Neutrophil (primary cell): ENCODE measurements around the gene GABPB2.
A peak's percentile ranks its signal among the peaks of the same experiment; 100 is the strongest.

Experiments
- H3K27ac ChIP-seq: fragments of 200-600 bp; sonication (generic); 2 replicates; pipeline ENCODE4 v1.5.1; 2016; ENCODE audit warnings: mild to moderate bottlenecking, moderate library complexity
- H3K27me3 ChIP-seq: fragments of 200-600 bp; sonication (generic); 2 replicates; pipeline ENCODE4 v1.6.0; 2016; ENCODE audit warnings: mild to moderate bottlenecking
- H3K36me3 ChIP-seq: fragments of 200-600 bp; sonication (generic); 2 replicates; pipeline ENCODE4 v1.5.1; 2017
- H3K4me1 ChIP-seq, 2 experiments: fragments of 200-600 bp in 1 of 2; sonication (generic) in 1 of 2; 1 replicate in 1 of 2; 2 replicates in 1 of 2; pipeline versions ENCODE4 v1.5.1 to v1.6.1; 2013 to 2016; ENCODE audit warnings: low read depth in 1 of 2, low read length in 1 of 2, mild to moderate bottlenecking in 1 of 2, moderate library complexity in 1 of 2; ENCODE audit not compliant: control insufficient read depth in 1 of 2, insufficient read depth in 1 of 2
- H3K4me3 ChIP-seq, 2 experiments: fragments of 200-600 bp in 1 of 2; sonication (generic) in 1 of 2; 1 replicate in 1 of 2; 2 replicates in 1 of 2; pipeline ENCODE4 v1.5.1; 2013 to 2016; ENCODE audit warnings: low read depth in 1 of 2, low read length in 1 of 2, mild to moderate bottlenecking in 1 of 2, moderate library complexity in 1 of 2
- H3K9me3 ChIP-seq: fragments of 200-600 bp; sonication (generic); 2 replicates; pipeline ENCODE4 v1.5.1; 2016
- TF ChIP-seq, protein P1 (sequence below): fragments of 200-600 bp; sonication (generic); IDR thresholded peaks from 2 replicates; pipeline ENCODE4 v1.5.1; 2016; ENCODE audit warnings: antibody characterized with exemption

The GABPB2 gene

GRCh38 chr1:151158326-151158725 is 87.8 kb downstream of the GABPB2 start:
- Histone ChIP-seq H3K27me3 (no peaks in the 10 kb centered on the region), H3K4me1 (peaks cover 48 to 69% of the 10 kb centered on the region in 2 experiments)

GRCh38 chr1:151158751-151159251 is 88.2 kb downstream of the GABPB2 start:
- Histone ChIP-seq H3K27me3 (no peaks in the 10 kb centered on the region), H3K27ac (peak overlapping the region; percentile 96), H3K36me3 (peaks cover 45% of the 10 kb centered on the region), H3K9me3 (no peaks in the 10 kb centered on the region), H3K4me1 (peaks cover 48 to 69% of the 10 kb centered on the region in 2 experiments), H3K4me3 (peak overlapping the region; percentile 71 to 97)
- TF ChIP-seq, protein P1, sequence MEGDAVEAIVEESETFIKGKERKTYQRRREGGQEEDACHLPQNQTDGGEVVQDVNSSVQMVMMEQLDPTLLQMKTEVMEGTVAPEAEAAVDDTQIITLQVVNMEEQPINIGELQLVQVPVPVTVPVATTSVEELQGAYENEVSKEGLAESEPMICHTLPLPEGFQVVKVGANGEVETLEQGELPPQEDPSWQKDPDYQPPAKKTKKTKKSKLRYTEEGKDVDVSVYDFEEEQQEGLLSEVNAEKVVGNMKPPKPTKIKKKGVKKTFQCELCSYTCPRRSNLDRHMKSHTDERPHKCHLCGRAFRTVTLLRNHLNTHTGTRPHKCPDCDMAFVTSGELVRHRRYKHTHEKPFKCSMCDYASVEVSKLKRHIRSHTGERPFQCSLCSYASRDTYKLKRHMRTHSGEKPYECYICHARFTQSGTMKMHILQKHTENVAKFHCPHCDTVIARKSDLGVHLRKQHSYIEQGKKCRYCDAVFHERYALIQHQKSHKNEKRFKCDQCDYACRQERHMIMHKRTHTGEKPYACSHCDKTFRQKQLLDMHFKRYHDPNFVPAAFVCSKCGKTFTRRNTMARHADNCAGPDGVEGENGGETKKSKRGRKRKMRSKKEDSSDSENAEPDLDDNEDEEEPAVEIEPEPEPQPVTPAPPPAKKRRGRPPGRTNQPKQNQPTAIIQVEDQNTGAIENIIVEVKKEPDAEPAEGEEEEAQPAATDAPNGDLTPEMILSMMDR: no peak

More at GRCh38 chr1:151158326-151158725, 87.8 kb downstream of the GABPB2 start:
- no peaks in the 10 kb centered on the region for H3K9me3 ChIP-seq
- H3K4me3 ChIP-seq: peak overlapping the region; percentile 71 to 97
- peak overlapping the region; percentile 96 for H3K27ac ChIP-seq
- TF ChIP-seq, protein P1: no peak
- H3K36me3 ChIP-seq: peaks cover 41% of the 10 kb centered on the region

- H3K4me1 ChIP-seq: peaks cover 49 to 69% of the 10 kb centered on the region in 2 experiments
- H3K27me3 ChIP-seq: no peaks in the 10 kb centered on the region
- no peaks in the 10 kb centered on the region for H3K9me3 ChIP-seq
- TF ChIP-seq, protein P1: no peak
- H3K36me3 ChIP-seq: peaks cover 51% of the 10 kb centered on the region
- peak overlapping the region; percentile 71 to 97 for H3K4me3 ChIP-seq
- H3K27ac ChIP-seq: peak overlapping the region; percentile 96
These were observed 88.8 kb downstream of the GABPB2 start for GRCh38 chr1:151159373-151159772.

DNA sequence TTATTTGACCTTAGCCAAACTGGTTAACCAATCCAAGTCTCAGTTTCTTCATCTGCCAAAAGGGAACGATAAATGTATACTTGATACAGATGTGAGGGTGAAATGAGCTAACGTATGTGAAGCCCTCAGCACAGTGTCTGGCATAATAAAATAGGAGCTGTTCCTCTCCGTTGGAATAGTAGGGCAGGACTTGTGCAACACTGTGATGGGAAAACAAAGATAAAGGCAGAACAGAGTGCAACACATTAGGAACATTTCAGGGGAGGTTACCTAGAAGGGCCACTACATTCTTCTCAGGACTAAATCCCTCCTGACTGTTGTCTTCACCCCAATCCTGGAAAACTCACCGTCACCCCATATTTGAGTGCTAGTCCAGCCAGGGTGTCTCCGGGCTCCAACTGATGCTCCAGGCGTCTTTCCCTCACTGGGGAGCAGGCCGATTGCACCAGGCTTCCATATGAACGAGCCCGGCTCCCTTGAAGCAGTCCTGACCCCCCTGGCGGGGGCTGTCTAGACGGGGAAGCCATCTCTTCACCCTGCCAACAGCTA is 94.2 kb downstream of the GABPB2 start:
- peak overlapping the region; percentile 84 to 89 for H3K4me3 ChIP-seq
- no peaks in the 10 kb centered on the region for H3K9me3 ChIP-seq
- peaks cover 81% of the 10 kb centered on the region for H3K36me3 ChIP-seq
- peak overlapping the region; percentile 88 for H3K27ac ChIP-seq
- no peaks in the 10 kb centered on the region for H3K27me3 ChIP-seq
- H3K4me1 ChIP-seq: peaks cover 47 to 48% of the 10 kb centered on the region in 2 experiments
- TF ChIP-seq, protein P1: no peak

DNA sequence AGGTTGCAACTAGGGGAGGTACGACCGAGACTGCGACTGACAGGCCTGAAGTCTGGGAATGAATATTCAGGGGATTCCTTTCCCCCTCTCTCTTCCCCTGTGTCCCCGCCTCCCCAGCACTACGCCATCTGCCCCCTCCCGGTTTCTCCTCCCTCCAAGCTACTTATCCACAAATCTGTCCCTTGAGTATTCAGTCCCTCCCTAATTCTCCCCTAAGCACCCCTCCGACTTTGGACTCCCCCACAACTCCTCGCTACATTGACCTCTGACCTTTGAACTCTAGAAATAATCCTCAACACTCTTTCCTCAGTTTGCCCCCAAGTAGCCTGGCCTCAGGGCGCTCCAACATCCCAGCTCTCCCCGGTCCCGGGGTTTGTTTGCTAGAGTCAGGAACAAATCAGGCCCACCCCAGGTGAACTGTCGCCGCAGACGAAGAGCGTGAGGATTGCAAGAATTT is 94.7 kb downstream of the GABPB2 start:
- H3K9me3 ChIP-seq: no peaks in the 10 kb centered on the region
- no peaks in the 10 kb centered on the region for H3K27me3 ChIP-seq
- H3K27ac ChIP-seq: peak overlapping the region; percentile 88
- TF ChIP-seq, protein P1: no peak
- peak overlapping the region; percentile 84 to 89 for H3K4me3 ChIP-seq
- H3K36me3 ChIP-seq: peaks cover 84% of the 10 kb centered on the region
- peaks cover 42 to 43% of the 10 kb centered on the region in 2 experiments for H3K4me1 ChIP-seq
